MCF 10A (cell line): ENCODE data around the gene PGRMC2. TPM values are rescaled to one million over a fixed set of nuclear protein-coding genes. Genes with fewer than 3 reads are reported as not detected.

Source experiments
- BruUV-seq: library from RNA; stranded (reverse); fragments of 400-500 nt; replicated peaks from 2 replicates; lab custom pipeline; 2021; lab: Mats Ljungman, UMichigan
- CTCF ChIA-PET: fragments of 300-600 bp; sonication (Branson Sonifier 250); formaldehyde crosslinking; extraction: SDS; loops from one replicate; lab custom pipeline; 2021; ENCODE audit warnings: antibody characterized with exemption, inconsistent platforms; lab: Yijun Ruan, JAX
- POLR2A ChIA-PET: fragments of 300-600, 350-650 bp; sonication (Branson Sonifier 250); formaldehyde crosslinking; extraction: SDS; loops from one replicate; lab custom pipeline; 2020; ENCODE audit warnings: antibody characterized with exemption, inconsistent platforms; lab: Yijun Ruan, JAX
- DNase-seq: peaks from one replicate; pipeline ENCODE4 v3.0.0-alpha.2; 2018; ENCODE audit not compliant: unreplicated experiment
- H3K27ac Mint-ChIP-seq: one replicate; pipeline ENCODE4 v1.8.0; 2022; ENCODE audit warnings: mild to moderate bottlenecking, low read depth, mixed read lengths; ENCODE audit not compliant: unreplicated experiment
- H3K27me3 Mint-ChIP-seq: one replicate; pipeline ENCODE4 v1.8.0; 2022; ENCODE audit warnings: mixed read lengths; ENCODE audit not compliant: insufficient read depth, unreplicated experiment
- H3K36me3 Mint-ChIP-seq: one replicate; pipeline ENCODE4 v1.8.0; 2022; ENCODE audit warnings: mild to moderate bottlenecking, moderate library complexity, mixed read lengths; ENCODE audit not compliant: insufficient read depth, unreplicated experiment
- H3K4me1 Mint-ChIP-seq: one replicate; pipeline ENCODE4 v1.8.0; 2022; ENCODE audit warnings: mixed read lengths; ENCODE audit not compliant: insufficient read depth, unreplicated experiment
- H3K4me3 Mint-ChIP-seq: one replicate; pipeline ENCODE4 v1.8.0; 2022; ENCODE audit warnings: mild to moderate bottlenecking, moderate library complexity, mixed read lengths; ENCODE audit not compliant: unreplicated experiment
- H3K9me3 Mint-ChIP-seq: one replicate; pipeline ENCODE4 v1.8.0; 2022; ENCODE audit warnings: mixed read lengths; ENCODE audit not compliant: unreplicated experiment
- intact Hi-C: fragments of 100-400 bp; cut with micrococcal nuclease; formaldehyde crosslinking; loops from 2 replicates; pipeline ENCODE4 v1.14.1; 2022
- total RNA-seq: library from RNA; stranded (reverse); gene quantifications from 2 replicates; pipeline ENCODE4 v1.2.3, GENCODE V29; 2022
- TF ChIP-seq, protein P1 (sequence below): fragments of 200-600 bp; IDR thresholded peaks from one replicate; pipeline ENCODE4 v1.8.0; 2022; ENCODE audit warnings: antibody characterized with exemption, mild to moderate bottlenecking; ENCODE audit not compliant: unreplicated experiment

The PGRMC2 gene
- total RNA-seq, 1 experiment from 2014 or later = 54.3 TPM

DNA sequence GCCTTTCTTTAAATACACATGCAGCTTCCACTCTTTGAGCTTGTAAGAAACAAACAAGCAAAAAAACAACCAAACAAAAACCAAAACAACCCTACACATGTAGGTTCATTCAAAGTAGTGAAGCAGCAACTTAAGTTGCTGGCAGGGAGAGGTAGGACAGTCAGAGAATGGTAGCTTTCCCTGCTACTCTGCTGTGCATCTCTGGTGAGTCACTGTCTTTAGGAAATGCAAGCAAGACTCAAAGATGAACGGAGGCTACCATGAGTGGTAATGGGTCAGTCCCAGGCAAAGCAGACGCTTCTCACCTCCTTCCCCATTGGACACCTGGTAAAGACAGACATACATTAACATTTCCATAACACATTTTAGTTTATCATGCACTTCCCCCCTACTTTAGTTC, 43.2 kb downstream of the PGRMC2 start:
- H3K27me3 Mint-ChIP-seq = no peaks in the 10 kb centered on the region
- H3K36me3 Mint-ChIP-seq = no peaks in the 10 kb centered on the region
- peaks cover 33% of the 10 kb centered on the region for H3K4me1 Mint-ChIP-seq
- TF ChIP-seq, protein P1, sequence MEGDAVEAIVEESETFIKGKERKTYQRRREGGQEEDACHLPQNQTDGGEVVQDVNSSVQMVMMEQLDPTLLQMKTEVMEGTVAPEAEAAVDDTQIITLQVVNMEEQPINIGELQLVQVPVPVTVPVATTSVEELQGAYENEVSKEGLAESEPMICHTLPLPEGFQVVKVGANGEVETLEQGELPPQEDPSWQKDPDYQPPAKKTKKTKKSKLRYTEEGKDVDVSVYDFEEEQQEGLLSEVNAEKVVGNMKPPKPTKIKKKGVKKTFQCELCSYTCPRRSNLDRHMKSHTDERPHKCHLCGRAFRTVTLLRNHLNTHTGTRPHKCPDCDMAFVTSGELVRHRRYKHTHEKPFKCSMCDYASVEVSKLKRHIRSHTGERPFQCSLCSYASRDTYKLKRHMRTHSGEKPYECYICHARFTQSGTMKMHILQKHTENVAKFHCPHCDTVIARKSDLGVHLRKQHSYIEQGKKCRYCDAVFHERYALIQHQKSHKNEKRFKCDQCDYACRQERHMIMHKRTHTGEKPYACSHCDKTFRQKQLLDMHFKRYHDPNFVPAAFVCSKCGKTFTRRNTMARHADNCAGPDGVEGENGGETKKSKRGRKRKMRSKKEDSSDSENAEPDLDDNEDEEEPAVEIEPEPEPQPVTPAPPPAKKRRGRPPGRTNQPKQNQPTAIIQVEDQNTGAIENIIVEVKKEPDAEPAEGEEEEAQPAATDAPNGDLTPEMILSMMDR = no peak
- H3K4me3 Mint-ChIP-seq = no peak overlapping the region
- H3K27ac Mint-ChIP-seq = no peak overlapping the region
- H3K9me3 Mint-ChIP-seq = no peaks in the 10 kb centered on the region
- no TSS peak for BruUV-seq
- CTCF ChIA-PET = no interaction called here
- DNase-seq = peak; percentile 29
- intact Hi-C loops = no loop called here
- POLR2A ChIA-PET = interaction anchor here (0.8 kb wide), 2 partner anchors 42 to 44 kb away, joined by 3 to 5 read pairs; partner anchors contain the start of gene PGRMC2

DNA sequence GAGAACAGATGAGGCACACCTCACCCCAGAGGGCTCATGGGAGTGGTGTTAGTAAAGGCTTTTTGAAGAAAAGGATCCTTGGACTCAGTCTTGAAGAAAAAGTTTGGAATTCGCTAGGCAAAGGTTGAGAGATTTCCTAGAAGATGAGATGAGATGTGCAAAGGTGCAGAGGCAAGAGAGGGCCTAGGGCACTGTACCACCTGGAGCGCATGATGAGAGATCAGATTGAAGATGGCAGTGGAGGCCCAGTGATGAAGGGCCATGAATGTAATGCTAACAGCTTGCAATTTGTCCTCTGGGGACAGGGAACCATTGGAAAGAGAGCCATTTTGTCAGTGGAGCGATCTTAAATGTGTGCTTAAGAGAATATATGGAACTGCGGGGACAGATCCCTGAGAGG, 45.0 kb downstream of the PGRMC2 start:
- no peak for DNase-seq
- TF ChIP-seq, protein P1 = no peak
- Mint-ChIP-seq H3K4me1 (peaks cover 33% of the 10 kb centered on the region), H3K36me3 (no peaks in the 10 kb centered on the region), H3K4me3 (no peak overlapping the region), H3K27me3 (no peaks in the 10 kb centered on the region), H3K9me3 (no peaks in the 10 kb centered on the region), H3K27ac (no peak overlapping the region)
- no TSS peak for BruUV-seq
- CTCF ChIA-PET = interaction anchor here (1.5 kb wide), 1 partner anchor 40 kb away, joined by 3 read pairs; no protein-coding TSS in a partner anchor
- POLR2A ChIA-PET = no interaction called here
- intact Hi-C loops = no loop called here

DNA sequence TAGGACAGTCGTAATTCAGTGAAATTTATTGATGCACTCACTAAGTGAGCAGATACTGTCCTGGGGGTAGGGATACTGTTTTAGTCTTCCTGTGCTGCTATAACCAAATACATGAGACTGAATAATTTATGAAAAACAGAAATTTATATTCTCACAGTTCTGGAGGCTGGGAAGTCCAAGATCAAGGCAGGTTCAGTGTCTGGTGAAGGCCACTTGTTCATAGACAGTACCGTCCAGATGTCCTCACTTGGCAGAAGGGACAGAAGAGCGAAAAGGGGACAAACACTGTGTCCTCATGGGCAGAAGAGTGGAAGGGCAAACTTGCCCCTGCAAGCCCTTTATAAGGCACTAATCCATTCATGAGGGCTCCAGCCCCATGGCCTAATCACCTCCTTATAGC, 45.6 kb downstream of the PGRMC2 start:
- H3K4me1 Mint-ChIP-seq = peaks cover 33% of the 10 kb centered on the region
- intact Hi-C loops = loop anchor here (2.0 kb wide), 1 partner anchor 45 kb away; the partner anchor contains the start of gene PGRMC2
- POLR2A ChIA-PET = interaction anchor here (0.6 to 1.5 kb wide), 8 partner anchors 9 to 186 kb away, joined by 3 to 18 read pairs (median 4); partner anchors contain the start of gene PGRMC2
- CTCF ChIA-PET = interaction anchor here (0.8 to 1.5 kb wide), 2 partner anchors 9 to 41 kb away, joined by 3 to 4 read pairs; no protein-coding TSS in a partner anchor
- no peak overlapping the region for H3K4me3 Mint-ChIP-seq
- BruUV-seq = no TSS peak
- no peaks in the 10 kb centered on the region for H3K36me3 Mint-ChIP-seq
- TF ChIP-seq, protein P1 = no peak
- no peaks in the 10 kb centered on the region for H3K27me3 Mint-ChIP-seq
- no peak for DNase-seq
- H3K27ac Mint-ChIP-seq = peak overlapping the region; percentile 96
- no peaks in the 10 kb centered on the region for H3K9me3 Mint-ChIP-seq

DNA sequence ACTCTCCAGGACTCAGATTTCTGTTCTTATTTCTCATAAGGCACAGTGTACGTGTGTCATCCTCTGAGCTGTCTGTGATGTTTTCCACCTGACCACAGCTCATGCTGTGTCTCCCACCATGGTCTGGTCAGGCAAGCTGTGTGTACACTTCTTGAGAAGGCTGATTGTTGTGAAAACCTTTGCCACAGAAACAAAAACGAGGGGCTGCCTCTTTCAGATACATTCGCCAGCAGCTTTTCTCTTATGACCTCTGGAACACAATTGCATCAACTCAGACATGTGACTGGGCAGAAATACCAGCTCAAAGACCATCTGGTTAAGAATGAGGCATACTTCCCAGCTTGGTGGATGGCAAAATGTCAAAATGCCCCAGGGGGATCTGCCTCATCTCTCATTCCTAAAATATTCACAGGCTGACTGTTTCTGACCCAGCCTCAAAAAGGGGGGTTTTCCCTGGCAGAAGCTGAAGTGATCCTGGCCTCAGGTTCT, 46.1 kb downstream of the PGRMC2 start:
- Mint-ChIP-seq H3K4me3 (peak overlapping the region; percentile 32), H3K27me3 (no peaks in the 10 kb centered on the region), H3K4me1 (peaks cover 33% of the 10 kb centered on the region), H3K27ac (peak overlapping the region; percentile 96), H3K36me3 (no peaks in the 10 kb centered on the region), H3K9me3 (no peaks in the 10 kb centered on the region)
- DNase-seq = peak; percentile 96
- TF ChIP-seq, protein P1 = no peak
- intact Hi-C loops = loop anchor here (2.0 kb wide), 1 partner anchor 45 kb away; the partner anchor contains the start of gene PGRMC2
- BruUV-seq = no TSS peak
- ChIA-PET CTCF (interaction anchor here (0.8 to 1.5 kb wide), 2 partner anchors 9 to 41 kb away, joined by 3 to 4 read pairs; no protein-coding TSS in a partner anchor), POLR2A (interaction anchor here (0.6 to 1.5 kb wide), 9 partner anchors 8 to 186 kb away, joined by 3 to 18 read pairs (median 4); partner anchors contain the start of gene PGRMC2)
